ENCODE data around the gene GDPD4. TPM values are rescaled to one million over a fixed set of nuclear protein-coding genes. Genes with fewer than 3 reads are reported as not detected.

GDPD4 gene, protein sequence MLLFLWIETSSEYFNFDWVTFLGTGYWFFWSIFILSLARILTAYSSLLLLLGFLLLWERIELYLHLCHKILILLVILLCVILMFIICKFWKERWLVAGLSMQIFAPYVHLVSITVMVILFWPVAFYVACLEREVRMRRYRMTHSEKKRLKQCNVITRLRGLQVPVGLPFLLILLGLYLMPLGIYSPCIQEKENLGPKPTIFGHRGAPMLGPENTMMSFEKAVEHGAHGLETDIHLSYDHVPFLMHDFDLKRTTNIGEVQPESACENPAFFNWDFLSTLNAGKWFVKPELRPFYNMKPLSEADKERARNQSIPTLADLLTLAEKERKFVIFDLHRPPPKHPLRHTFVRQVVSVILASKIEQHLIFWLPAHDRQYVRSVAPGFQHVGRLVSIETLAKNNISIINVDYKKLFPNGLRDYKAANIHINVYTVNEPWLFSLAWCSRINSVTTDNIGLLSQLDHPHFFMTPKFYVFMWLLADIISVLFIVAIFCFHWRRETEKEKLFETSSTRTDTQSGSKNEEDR
- total RNA-seq (2014; rRNA removed) (not detected in 2 replicates), Bru-seq, nascent RNA (percentile 9 among the genes with signal in this experiment), BruChase-seq, experiment 1, labeled RNA remaining after a 6-hour chase (percentile 8 among the genes with signal in this experiment), BruChase-seq, experiment 2, labeled RNA remaining after a 2-hour chase (percentile 16 among the genes with signal in this experiment)
- long read RNA-seq = 0 reads

DNA sequence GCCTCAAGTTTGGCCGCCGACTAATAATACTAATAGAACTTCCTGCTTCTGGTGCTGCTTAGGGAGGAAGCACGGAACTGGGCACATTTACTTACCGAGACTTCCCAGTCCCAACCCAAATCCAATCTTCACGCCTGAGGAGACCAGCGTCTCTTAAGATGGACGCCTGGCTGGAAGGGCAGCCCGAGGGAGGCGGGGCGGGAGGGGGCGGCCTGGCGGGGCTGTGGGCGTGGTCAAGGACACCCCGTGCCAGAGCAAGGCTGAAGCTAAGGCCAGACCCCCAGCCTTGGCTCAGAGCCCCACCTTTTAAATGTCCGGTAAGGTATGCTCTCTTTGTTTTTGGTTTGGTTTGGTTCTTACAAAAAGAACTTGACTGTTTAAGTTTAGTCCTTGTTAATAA, at the start of gene GDPD4:
Gene GDPD4 (minus strand): TSS at position 177 of the 400 bp plus-strand sequence. CDS start 16,549 bp downstream, outside the sequence.
- Histone ChIP-seq H3K36me3 (ENCODE audit: low read depth, low read length) (peaks cover 5% of the 10 kb centered on the region; the same call in 1 of the 2 replicates), H3K9ac (ENCODE audit: low read length) (peak within 1 kb of the TSS; percentile 59), H3K9me2 (replicated peaks; ENCODE audit: low read length) (no peaks in the 10 kb centered on the region), H4K20me1 (ENCODE audit: low read length) (no peaks in the 10 kb centered on the region), H3K9me3 (ENCODE audit: low read length) (peaks cover 14% of the 10 kb centered on the region), H2AFZ (ENCODE audit: low read length) (no peak within 1 kb of the TSS), H3K27ac (ENCODE audit: low read length) (peak within 1 kb of the TSS; percentile 93), H3K4me3 (ENCODE audit: low read length) (peak within 1 kb of the TSS; percentile 10; the same call in 1 of the 2 replicates), H3K4me1 (ENCODE audit: insufficient read depth, low read length) (peaks cover 21% of the 10 kb centered on the region), H3K79me2 (ENCODE audit: low read length) (no peaks in the 10 kb centered on the region), H3F3A (ENCODE audit: low read length, unreplicated experiment) (peaks cover 5% of the 10 kb centered on the region), H3K4me2 (ENCODE audit: low read length) (no peak within 1 kb of the TSS), H3K27me3 (ENCODE audit: low read length) (no peaks in the 10 kb centered on the region)
- POLR2A ChIA-PET (ENCODE audit: unreplicated experiment) = no interaction called here
- BruUV-seq (replicated peaks) = no TSS peak
- no peak for TF ChIP-seq EZH2 (IDR thresholded peaks at IDR 0.05; ENCODE audit: low read length, unreplicated experiment)
- CTCF ChIA-PET = no interaction called here
- no peak for DNase-seq
- intact Hi-C loops (cut with micrococcal nuclease) = loop anchor here (10.0 kb wide), 1 partner anchor 107 kb away; no protein-coding TSS in a partner anchor
- ATAC-seq = no peak

DNA sequence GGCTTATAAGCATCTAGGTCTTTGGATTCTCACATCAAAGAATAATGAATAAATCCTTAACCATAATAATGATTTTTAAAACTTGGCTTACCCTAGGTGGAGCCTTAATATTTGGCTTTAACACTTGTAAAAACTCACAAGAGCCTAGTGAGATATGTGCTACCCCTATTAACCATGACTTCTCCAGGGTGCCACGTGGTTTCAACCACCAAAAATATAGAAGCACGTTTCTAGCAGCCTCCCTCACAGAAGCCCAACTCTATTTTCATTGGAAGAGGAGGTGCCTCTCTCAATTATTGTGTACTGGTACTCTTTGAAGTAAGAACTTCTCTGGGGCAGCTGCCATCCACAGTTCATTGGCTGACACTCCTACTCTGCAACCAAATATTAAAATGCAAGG, 46.5 kb upstream of the GDPD4 start:
- Histone ChIP-seq H3K27ac (ENCODE audit: low read length) (no peak overlapping the region), H4K20me1 (ENCODE audit: low read length) (no peaks in the 10 kb centered on the region), H3K9me3 (ENCODE audit: low read length) (no peaks in the 10 kb centered on the region), H2AFZ (ENCODE audit: low read length) (no peak overlapping the region), H3K36me3 (ENCODE audit: low read depth, low read length) (no peaks in the 10 kb centered on the region), H3K9me2 (replicated peaks; ENCODE audit: low read length) (no peaks in the 10 kb centered on the region), H3K4me3 (ENCODE audit: low read length) (no peak overlapping the region), H3F3A (ENCODE audit: low read length, unreplicated experiment) (no peaks in the 10 kb centered on the region), H3K4me2 (ENCODE audit: low read length) (no peak overlapping the region), H3K4me1 (ENCODE audit: insufficient read depth, low read length) (no peaks in the 10 kb centered on the region), H3K9ac (ENCODE audit: low read length) (no peak overlapping the region), H3K79me2 (ENCODE audit: low read length) (no peaks in the 10 kb centered on the region), H3K27me3 (ENCODE audit: low read length) (no peaks in the 10 kb centered on the region)
- intact Hi-C loops (cut with micrococcal nuclease) = no loop called here
- POLR2A ChIA-PET (ENCODE audit: unreplicated experiment) = no interaction called here
- ATAC-seq (no peak), DNase-seq (no peak)
- TF ChIP-seq EZH2 (IDR thresholded peaks at IDR 0.05; ENCODE audit: low read length, unreplicated experiment) = no peak
- TF ChIP-seq, protein P1, sequence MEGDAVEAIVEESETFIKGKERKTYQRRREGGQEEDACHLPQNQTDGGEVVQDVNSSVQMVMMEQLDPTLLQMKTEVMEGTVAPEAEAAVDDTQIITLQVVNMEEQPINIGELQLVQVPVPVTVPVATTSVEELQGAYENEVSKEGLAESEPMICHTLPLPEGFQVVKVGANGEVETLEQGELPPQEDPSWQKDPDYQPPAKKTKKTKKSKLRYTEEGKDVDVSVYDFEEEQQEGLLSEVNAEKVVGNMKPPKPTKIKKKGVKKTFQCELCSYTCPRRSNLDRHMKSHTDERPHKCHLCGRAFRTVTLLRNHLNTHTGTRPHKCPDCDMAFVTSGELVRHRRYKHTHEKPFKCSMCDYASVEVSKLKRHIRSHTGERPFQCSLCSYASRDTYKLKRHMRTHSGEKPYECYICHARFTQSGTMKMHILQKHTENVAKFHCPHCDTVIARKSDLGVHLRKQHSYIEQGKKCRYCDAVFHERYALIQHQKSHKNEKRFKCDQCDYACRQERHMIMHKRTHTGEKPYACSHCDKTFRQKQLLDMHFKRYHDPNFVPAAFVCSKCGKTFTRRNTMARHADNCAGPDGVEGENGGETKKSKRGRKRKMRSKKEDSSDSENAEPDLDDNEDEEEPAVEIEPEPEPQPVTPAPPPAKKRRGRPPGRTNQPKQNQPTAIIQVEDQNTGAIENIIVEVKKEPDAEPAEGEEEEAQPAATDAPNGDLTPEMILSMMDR (conservative IDR thresholded peaks at IDR 0.05; ENCODE audit: low read depth, low read length) = no peak
- TF ChIP-seq EZH2phosphoT487 (IDR thresholded peaks at IDR 0.05; ENCODE audit: borderline replicate concordance, low read length) = no peak
- BruUV-seq (replicated peaks) = no TSS peak
- CTCF ChIA-PET = no interaction called here

DNA sequence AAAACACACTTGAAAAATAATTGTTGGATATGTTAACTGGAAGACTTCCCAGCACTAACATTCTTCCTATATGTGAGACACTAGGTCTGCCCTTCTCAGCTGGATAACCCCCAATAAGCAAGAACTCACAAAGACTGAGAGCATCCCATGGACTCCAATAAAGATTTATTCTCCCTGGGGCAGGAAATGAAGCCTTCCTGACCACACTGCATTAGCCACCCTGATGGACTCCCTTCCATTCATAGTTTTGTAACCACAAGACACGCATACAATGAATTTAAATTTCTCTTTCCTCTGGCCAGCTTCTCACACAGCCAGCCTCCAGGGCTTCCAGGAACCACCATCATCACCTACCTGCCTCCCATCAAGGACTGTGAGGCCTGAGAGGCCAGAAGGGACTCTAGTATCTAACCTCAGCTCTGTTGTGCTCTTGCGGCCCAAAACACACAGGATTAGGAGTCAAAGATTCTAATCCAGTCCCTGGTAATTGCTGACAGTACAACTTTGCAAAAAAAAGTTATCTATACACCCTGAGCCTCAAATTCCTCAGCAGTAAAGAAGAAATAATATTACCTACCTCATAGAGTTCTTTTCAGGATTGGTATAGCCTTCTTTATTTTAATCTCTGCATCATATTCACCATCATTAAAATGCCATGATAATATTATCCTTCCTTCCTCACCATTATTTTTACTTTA, 45.6 kb upstream of the GDPD4 start:
- Histone ChIP-seq H3K9ac (ENCODE audit: low read length) (no peak overlapping the region), H3K27me3 (ENCODE audit: low read length) (no peaks in the 10 kb centered on the region), H3K4me2 (ENCODE audit: low read length) (no peak overlapping the region), H3K27ac (ENCODE audit: low read length) (no peak overlapping the region), H3K4me3 (ENCODE audit: low read length) (no peak overlapping the region), H2AFZ (ENCODE audit: low read length) (no peak overlapping the region), H3K9me3 (ENCODE audit: low read length) (no peaks in the 10 kb centered on the region), H3K9me2 (replicated peaks; ENCODE audit: low read length) (no peaks in the 10 kb centered on the region), H3K79me2 (ENCODE audit: low read length) (no peaks in the 10 kb centered on the region), H4K20me1 (ENCODE audit: low read length) (no peaks in the 10 kb centered on the region), H3K4me1 (ENCODE audit: insufficient read depth, low read length) (no peaks in the 10 kb centered on the region), H3F3A (ENCODE audit: low read length, unreplicated experiment) (no peaks in the 10 kb centered on the region), H3K36me3 (ENCODE audit: low read depth, low read length) (no peaks in the 10 kb centered on the region)
- BruUV-seq (replicated peaks) = no TSS peak
- no peak for TF ChIP-seq EZH2 (IDR thresholded peaks at IDR 0.05; ENCODE audit: low read length, unreplicated experiment)
- TF ChIP-seq, protein P1 (conservative IDR thresholded peaks at IDR 0.05; ENCODE audit: low read depth, low read length) = no peak
- TF ChIP-seq EZH2phosphoT487 (IDR thresholded peaks at IDR 0.05; ENCODE audit: borderline replicate concordance, low read length) = no peak
- DNase-seq (no peak), ATAC-seq (no peak)
- POLR2A ChIA-PET (ENCODE audit: unreplicated experiment) = no interaction called here
- CTCF ChIA-PET = no interaction called here
- intact Hi-C loops (cut with micrococcal nuclease) = no loop called here

All from PC-3 (cell line).